PC-9 (cell line): ENCODE measurements around the gene GDPD3.

ENCODE experiments used
- EZH2 ChIP-seq: fragments of 200-600 bp; sonication (generic); IDR thresholded peaks from 2 replicates; pipeline ENCODE4 v1.8.0; 2017; ENCODE audit warnings: antibody characterized with exemption, low read depth
- TF ChIP-seq, protein P1 (sequence below): fragments of 200-600 bp; sonication (generic); conservative IDR thresholded peaks from 2 replicates; pipeline ENCODE4 v1.6.1; 2017; ENCODE audit warnings: mixed run types, antibody characterized with exemption, mild to moderate bottlenecking, moderate library complexity

DNA sequence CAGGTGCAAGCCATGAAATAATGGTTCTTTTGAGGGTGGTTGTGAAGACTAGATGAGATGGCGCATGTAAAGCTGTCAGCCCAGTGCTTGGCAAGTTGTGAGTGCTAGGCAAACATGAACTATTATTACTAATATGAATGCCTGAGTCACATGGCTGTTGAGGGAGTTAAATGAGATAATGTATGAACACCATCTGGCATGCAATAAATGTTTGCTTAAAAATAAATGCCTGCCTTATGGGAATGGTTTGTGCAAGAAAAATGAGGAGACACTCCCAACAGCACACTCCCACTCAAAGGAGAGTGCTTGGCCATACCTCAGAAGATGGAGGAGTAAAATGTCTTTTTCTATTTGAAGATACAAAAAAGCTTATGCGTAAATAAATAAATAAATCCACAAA is 6.1 kb upstream of the GDPD3 start:
- TF ChIP-seq, protein P1, sequence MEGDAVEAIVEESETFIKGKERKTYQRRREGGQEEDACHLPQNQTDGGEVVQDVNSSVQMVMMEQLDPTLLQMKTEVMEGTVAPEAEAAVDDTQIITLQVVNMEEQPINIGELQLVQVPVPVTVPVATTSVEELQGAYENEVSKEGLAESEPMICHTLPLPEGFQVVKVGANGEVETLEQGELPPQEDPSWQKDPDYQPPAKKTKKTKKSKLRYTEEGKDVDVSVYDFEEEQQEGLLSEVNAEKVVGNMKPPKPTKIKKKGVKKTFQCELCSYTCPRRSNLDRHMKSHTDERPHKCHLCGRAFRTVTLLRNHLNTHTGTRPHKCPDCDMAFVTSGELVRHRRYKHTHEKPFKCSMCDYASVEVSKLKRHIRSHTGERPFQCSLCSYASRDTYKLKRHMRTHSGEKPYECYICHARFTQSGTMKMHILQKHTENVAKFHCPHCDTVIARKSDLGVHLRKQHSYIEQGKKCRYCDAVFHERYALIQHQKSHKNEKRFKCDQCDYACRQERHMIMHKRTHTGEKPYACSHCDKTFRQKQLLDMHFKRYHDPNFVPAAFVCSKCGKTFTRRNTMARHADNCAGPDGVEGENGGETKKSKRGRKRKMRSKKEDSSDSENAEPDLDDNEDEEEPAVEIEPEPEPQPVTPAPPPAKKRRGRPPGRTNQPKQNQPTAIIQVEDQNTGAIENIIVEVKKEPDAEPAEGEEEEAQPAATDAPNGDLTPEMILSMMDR: no peak
- no peak for TF ChIP-seq EZH2
